Measurements from ENCODE around the gene ADCY5.
"Not testable (repeated sequence)": the region's sequence is repeated elsewhere in the genome, so short reads cannot be mapped to it uniquely, and the experiment has no call there.

The ADCY5 gene

DNA sequence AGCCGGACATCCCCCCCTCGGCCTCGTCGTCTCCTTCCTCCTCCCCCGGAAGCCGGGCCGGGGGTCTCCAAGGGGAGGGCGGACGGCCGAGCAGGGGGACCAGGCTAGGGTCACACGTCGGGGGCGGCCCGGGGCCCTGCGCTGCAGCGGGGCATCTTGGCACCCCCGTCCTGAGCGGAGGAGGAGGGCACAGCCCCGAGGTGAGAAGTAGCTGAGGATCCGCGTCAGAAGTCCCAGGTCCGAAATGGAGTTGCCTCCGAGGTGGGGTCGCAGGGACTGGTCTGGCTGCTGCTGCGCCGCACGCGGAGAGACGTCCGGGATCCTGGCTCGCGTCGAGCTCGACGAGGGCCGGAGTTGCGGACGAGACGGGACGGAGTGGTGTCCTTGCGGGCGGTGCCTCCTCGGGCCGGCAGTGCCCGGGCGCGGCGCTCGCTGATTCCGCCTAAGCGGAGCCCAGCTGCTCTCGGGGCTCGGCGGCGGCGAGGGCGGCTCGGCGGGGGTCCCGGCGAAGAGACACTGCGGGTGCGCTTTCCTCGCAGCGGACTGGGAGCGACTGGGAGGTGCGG, at the start of gene ADCY5:
Gene ADCY5, minus strand, starts transcription at position 555 of the 566 bp plus-strand sequence. Its CDS starts 545 bp downstream, at position 10.
- DNase-seq (ENCODE audit: low read depth in 3 of 3): no peak

- no peak for DNase-seq (ENCODE audit: low read depth in 3 of 3)
Measured at GRCh38 chr3:123493912-123494311, 45.0 kb upstream of the ADCY5 start.

- DNase-seq (ENCODE audit: low read depth in 3 of 3): no peak
Measured at GRCh38 chr3:123491966-123492587, 43.2 kb upstream of the ADCY5 start.

GRCh38 chr3:123489400-123490004, 40.6 kb upstream of the ADCY5 start:
- peak; percentile 6 to 24 (median 20) for DNase-seq (ENCODE audit: low read depth in 3 of 3)

- DNase-seq (ENCODE audit: low read depth in 3 of 3): no peak
Measured at GRCh38 chr3:123488645-123489347, 39.9 kb upstream of the ADCY5 start.

GRCh38 chr3:123487063-123487462, 38.2 kb upstream of the ADCY5 start:
- not testable (repeated sequence) for DNase-seq (ENCODE audit: low read depth in 3 of 3)

DNA sequence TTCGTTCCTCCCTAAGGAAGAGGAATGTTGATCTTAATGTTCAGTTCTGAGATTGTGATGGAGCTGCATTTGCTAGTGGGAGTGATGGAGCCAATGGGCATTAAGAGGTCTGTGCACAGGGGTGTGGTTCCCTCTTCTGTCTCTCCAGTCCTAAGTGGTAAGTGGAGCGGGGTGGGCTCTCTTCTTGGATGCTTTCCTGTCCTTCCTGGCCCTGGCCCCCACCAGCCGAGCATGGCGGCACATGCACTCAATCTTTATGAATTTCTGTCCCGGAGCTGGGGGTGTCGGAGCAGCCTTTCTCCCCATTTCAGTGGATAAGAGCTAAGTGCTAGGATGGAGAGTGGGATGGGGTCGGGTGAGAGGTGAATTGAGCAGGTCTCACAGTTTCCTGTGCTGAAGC, 37.6 kb upstream of the ADCY5 start:
- no peak for DNase-seq (ENCODE audit: low read depth in 3 of 3)

- DNase-seq (ENCODE audit: low read depth in 3 of 3): no peak
Measured at GRCh38 chr3:123485551-123485950, 36.7 kb upstream of the ADCY5 start.

GRCh38 chr3:123483146-123483545, 34.3 kb upstream of the ADCY5 start:
- DNase-seq (ENCODE audit: low read depth in 3 of 3): no peak

DNA sequence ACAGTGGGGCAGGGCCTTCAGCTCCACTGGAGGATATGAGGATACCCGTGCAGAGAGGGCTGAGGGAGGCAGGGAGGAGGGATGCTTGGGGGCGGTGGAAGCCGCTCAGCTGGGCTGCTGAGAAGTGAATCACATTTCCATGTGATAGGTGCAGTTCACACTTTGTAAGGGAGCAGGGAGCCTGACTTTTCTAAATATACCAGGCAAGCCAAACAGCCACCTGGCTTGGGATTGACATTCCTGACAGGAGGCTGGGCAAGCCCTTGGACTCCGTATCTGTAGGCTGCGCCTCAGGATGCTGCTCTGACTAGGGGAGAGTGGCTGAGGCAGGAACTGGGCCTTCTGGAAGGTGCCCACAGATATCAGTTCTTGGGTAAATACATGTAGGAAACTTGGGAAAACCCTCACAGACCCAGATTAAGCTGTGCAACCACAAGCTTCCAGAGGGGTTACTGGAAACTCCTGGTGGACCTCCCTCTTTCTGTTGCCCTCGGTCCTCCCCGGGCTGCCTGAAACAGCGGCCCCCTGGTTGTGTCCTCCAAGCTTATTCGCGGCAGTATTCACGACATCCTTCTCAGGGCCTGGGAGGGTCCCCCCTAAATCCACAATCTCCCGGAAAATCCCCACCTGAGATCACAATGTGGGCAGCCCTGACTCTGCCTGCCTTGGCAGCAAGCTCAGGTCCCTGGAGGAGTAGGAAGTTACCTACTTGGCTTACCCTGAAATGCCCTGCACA, 33.0 kb upstream of the ADCY5 start:
- no peak for DNase-seq (ENCODE audit: low read depth in 3 of 3)

DNA sequence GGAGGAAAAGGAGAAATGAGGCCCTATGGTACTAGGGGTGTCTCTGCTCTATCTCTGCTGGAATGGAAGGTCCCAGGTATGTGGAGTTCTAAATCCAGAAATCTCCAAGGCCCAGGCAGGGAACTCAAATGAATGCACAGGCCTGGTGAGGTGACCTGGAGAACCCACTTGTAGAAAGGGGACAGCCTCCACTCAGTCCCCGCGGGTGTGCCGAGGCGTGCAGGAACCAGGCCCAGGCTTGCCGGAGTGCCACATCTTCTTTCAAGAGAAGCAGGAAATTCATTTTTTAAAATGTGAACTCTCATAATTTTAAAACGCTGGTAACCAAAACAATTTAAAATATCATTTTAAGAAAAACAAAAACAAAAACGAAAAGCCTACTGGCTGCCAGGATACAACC, 32.2 kb upstream of the ADCY5 start:
- no peak for DNase-seq (ENCODE audit: low read depth in 3 of 3)

DNA sequence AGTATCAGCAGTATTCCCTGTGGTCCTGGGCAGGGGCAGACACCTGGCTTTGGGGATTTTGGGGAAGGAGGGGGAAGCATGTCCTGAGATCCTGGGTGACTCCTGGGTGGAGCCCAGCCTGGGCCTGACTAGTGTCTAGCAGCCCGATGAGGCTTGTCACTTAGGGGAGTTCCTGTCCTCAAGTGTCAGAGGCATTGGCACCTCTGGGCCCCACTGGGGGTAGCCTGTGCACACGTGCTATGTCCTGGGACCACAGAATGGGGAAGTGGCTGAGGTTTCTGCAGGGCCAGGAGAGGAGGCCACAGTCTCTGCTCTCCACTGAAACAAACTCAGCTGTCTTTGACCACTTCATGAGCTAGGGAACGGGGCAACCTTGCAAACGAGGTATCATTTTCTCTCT, 31.5 kb upstream of the ADCY5 start:
- DNase-seq (ENCODE audit: low read depth in 3 of 3): no peak

GRCh38 chr3:123479891-123480290, 31.0 kb upstream of the ADCY5 start:
- DNase-seq (ENCODE audit: low read depth in 3 of 3): no peak

GRCh38 chr3:123478314-123478713, 29.4 kb upstream of the ADCY5 start:
- DNase-seq (ENCODE audit: low read depth in 3 of 3): no peak

DNA sequence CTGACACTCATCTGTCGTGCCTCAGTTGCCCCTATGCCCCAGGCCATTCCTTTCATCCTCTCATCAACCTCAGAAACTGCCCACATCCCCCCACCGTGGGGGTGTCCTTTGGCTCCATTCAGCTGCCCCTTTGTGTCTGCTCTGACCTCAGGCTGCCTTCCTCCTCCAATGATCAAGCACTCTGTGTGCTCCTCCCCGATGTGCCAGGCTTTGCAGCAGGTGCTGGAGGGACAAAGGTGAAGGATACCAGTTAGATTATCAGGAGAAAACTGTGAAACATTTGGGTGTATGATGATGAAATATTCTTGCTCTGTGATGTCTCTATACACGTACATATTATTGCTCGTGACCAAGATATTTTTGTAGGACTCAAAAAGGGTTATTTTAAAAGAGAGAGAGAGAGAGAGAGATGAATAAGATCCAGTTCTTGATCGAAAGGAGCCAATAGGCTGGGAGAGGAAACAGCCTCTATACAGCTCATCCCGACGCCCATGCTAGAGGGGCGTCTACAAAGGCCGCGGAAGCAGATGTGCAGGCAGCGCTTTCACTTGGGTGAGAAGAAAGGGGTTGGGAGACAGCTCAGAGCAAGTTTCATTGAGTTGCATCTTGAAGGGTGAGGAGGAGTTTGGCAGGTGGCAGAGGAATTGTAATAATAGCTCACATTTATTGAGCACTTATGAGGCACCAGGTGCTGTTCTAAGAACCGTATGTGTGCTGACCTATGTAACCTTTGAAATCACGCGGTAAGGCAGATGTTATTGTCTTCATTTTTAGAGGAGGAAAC, 28.3 kb upstream of the ADCY5 start:
- DNase-seq (ENCODE audit: low read depth in 3 of 3): no peak

GRCh38 chr3:123475786-123476185, 26.9 kb upstream of the ADCY5 start:
- DNase-seq (ENCODE audit: low read depth in 3 of 3): no peak

GRCh38 chr3:123471106-123471505, 22.2 kb upstream of the ADCY5 start:
- no peak for DNase-seq (ENCODE audit: low read depth in 3 of 3)

DNA sequence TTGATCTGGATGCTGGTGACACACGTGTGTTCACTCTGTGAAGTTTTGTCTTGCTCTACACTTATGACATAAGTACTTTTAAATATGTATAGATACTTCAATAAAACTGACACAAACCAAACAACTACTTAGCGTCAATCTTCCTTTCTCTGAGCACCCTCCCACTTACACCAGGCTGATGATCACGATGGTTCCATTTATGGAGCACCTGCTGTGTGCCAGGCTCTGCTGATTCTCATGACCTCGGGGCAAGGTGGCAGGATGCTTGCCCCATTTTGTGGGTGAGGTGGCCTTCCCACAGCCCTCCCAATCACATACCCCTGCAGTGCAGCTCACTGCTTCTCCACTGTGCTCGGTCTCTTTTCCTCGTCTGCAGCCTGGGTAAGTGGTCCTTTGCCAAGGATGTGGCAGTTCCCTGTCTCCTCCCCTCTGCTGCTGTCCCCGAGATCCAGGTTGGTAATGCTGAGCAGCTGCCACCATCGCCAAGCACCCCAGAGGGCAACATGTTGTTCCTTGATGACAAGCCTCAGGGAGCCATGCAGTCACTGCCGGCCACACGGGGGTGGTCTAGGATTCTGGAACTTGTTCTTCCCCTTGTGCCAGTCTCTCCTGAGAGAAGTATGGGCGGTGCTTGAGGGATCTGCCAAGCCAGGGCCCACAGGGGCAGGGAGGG, 20.6 kb upstream of the ADCY5 start:
- no peak for DNase-seq (ENCODE audit: low read depth in 3 of 3)

GRCh38 chr3:123467046-123467445, 18.2 kb upstream of the ADCY5 start:
- no peak for DNase-seq (ENCODE audit: low read depth in 3 of 3)

DNA sequence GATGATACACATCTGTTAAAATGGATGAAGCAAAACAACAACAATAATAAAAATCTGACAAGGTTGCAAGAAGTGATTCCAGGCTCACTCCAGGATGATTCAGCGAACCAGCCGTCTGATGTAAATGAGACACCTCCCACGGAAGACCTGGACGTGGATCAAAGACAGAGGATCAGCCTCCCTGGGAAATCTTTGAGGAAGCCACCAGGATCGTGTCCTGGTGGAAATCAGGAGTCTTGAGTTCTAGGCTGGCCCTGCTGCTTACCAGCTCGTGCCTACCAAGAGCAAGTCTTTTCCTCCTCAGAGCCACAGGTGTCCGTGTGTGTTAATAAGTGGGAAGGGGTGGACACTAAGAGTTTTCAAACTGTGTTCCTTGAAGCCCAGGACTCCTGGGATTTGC, 15.3 kb upstream of the ADCY5 start:
- DNase-seq (ENCODE audit: low read depth in 3 of 3): no peak

GRCh38 chr3:123459862-123460261, 11.0 kb upstream of the ADCY5 start:
- no peak for DNase-seq (ENCODE audit: low read depth in 3 of 3)
